Adipocyte (in vitro differentiated cells): Measurements from ENCODE around the gene SYTL3.
A peak's percentile ranks its signal among the peaks of the same experiment; 100 is the strongest.
"Not testable (repeated sequence)": the region's sequence is repeated elsewhere in the genome, so short reads cannot be mapped to it uniquely, and the experiment has no call there.

Experiments used
- DNase-seq: peaks from one replicate; pipeline ENCODE4 v3.0.0-alpha.2; 2015; ENCODE audit warnings: low read depth
- H3K27me3 ChIP-seq: replicated peaks from 2 replicates; pipeline ENCODE4 v1.7.0; 2013; ENCODE audit warnings: mild to moderate bottlenecking, low read length, moderate library complexity; ENCODE audit not compliant: control insufficient read depth, insufficient read depth
- H3K36me3 ChIP-seq: 2 replicates; pipeline ENCODE4 v1.7.0; 2013; ENCODE audit warnings: low read length, mild to moderate bottlenecking, moderate library complexity; ENCODE audit not compliant: control insufficient read depth, insufficient read depth, severe bottlenecking
- H3K4me1 ChIP-seq: 2 replicates; pipeline ENCODE4 v1.7.0; 2013; ENCODE audit warnings: mild to moderate bottlenecking, low read length, moderate library complexity; ENCODE audit not compliant: control insufficient read depth, insufficient read depth
- H3K4me3 ChIP-seq: 2 replicates; pipeline ENCODE4 v1.7.0; 2013; ENCODE audit warnings: mild to moderate bottlenecking, low read length, moderate library complexity
- H3K9ac ChIP-seq: 2 replicates; pipeline ENCODE4 v1.7.0; 2013; ENCODE audit warnings: mild to moderate bottlenecking, low read length, moderate library complexity
- H3K9me3 ChIP-seq: 2 replicates; pipeline ENCODE4 v1.7.0; 2013; ENCODE audit warnings: mild to moderate bottlenecking, low read length, moderate library complexity; ENCODE audit not compliant: control insufficient read depth

SYTL3 gene

GRCh38 chr6:158661156-158661685 is 11.4 kb downstream of the SYTL3 start:
- no peak for DNase-seq
- Histone ChIP-seq H3K36me3 (no peaks in the 10 kb centered on the region), H3K4me3 (no peak overlapping the region), H3K4me1 (peaks cover 16% of the 10 kb centered on the region), H3K9me3 (no peaks in the 10 kb centered on the region), H3K9ac (no peak overlapping the region), H3K27me3 (no peaks in the 10 kb centered on the region)

GRCh38 chr6:158662607-158662953 is 12.7 kb downstream of the SYTL3 start:
- Histone ChIP-seq H3K4me1 (peaks cover 28% of the 10 kb centered on the region), H3K9me3 (no peaks in the 10 kb centered on the region), H3K4me3 (peak overlapping the region; percentile 57), H3K36me3 (no peaks in the 10 kb centered on the region), H3K27me3 (no peaks in the 10 kb centered on the region), H3K9ac (peak overlapping the region; percentile 43)
- DNase-seq: no peak

DNA sequence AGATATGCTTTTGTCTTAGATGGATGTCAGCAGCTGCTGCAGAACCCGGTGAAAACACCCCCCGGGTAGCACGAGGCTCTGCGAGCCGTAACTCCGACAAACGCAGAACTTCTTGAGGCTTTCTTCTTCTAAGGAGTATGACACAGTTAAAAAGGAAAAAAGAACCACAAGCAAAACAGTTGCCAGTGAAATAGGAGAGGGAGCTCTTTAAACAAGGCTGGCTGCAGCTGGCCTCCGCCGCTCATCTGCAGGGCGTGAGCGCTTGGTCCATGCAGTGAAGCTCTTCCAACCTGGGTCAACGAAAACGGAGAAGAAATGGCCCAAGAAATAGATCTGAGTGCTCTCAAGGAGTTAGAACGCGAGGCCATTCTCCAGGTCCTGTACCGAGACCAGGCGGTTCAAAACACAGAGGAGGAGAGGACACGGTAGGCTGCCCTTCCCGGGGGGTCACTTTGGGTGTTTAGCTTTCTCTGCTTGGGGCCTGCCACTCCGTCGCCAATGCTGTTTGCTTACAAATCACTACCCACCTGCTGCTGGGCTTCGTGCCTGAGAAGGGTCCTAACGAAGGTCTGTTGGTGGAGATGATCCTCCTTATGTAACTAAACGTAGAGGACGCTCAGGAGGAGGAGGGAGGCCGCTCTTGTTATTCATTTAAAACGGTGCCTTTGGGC is 13.2 kb downstream of the SYTL3 start:
- H3K27me3 ChIP-seq: no peaks in the 10 kb centered on the region
- DNase-seq: no peak
- peaks cover 32% of the 10 kb centered on the region for H3K4me1 ChIP-seq
- no peaks in the 10 kb centered on the region for H3K36me3 ChIP-seq
- peak overlapping the region; percentile 57 for H3K4me3 ChIP-seq
- H3K9ac ChIP-seq: peak overlapping the region; percentile 43
- no peaks in the 10 kb centered on the region for H3K9me3 ChIP-seq

- H3K9me3 ChIP-seq: no peaks in the 10 kb centered on the region
- no peaks in the 10 kb centered on the region for H3K27me3 ChIP-seq
- peaks cover 37% of the 10 kb centered on the region for H3K4me1 ChIP-seq
- peak overlapping the region; percentile 43 for H3K9ac ChIP-seq
- DNase-seq: no peak
- H3K36me3 ChIP-seq: no peaks in the 10 kb centered on the region
- H3K4me3 ChIP-seq: no peak overlapping the region
These were observed 13.8 kb downstream of the SYTL3 start for GRCh38 chr6:158663625-158664165.

GRCh38 chr6:158665332-158665731 is 15.5 kb downstream of the SYTL3 start:
- no peak for DNase-seq
- no peak overlapping the region for H3K9ac ChIP-seq
- H3K27me3 ChIP-seq: no peaks in the 10 kb centered on the region
- H3K9me3 ChIP-seq: no peaks in the 10 kb centered on the region
- no peaks in the 10 kb centered on the region for H3K36me3 ChIP-seq
- peaks cover 47% of the 10 kb centered on the region for H3K4me1 ChIP-seq
- H3K4me3 ChIP-seq: no peak overlapping the region

DNA sequence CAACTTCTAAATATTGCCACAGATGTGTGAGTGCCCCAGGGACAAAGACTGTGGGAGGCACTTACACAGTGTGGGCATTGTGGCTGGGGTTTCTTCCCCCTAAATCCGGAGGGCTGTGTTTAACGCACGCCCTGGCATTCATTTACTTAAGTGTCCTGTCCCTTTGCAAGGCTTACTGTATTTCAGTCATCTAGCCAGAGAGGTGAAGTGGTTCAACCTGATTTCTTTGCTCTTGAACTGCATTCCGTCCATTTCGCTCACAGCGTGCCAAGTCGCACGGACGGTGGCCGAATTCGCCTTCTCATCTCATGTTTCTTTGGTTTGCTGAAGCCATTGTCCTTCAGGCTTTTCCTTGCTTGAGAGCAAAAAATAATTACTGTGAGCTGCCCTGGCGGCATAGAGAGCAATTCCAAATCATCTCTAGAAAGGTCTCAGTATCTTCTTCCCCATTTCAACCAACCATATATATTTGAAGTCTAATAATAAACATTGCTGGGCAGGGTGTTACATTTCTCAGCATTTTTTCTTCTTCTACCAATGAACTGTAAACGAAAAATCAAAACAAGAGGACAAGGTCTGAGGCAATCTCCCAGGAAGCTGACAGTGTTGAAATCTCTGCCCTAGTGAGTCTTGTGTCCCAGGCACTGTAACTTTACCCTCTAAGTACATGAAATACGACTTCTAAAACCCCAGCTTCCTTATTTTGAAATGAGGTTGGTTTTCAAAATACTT is 16.9 kb downstream of the SYTL3 start:
- Histone ChIP-seq H3K9me3 (no peaks in the 10 kb centered on the region), H3K4me1 (peaks cover 47% of the 10 kb centered on the region), H3K36me3 (no peaks in the 10 kb centered on the region), H3K4me3 (no peak overlapping the region), H3K9ac (no peak overlapping the region), H3K27me3 (no peaks in the 10 kb centered on the region)
- peak; percentile 85 for DNase-seq

- no peak for DNase-seq
- no peak overlapping the region for H3K9ac ChIP-seq
- no peaks in the 10 kb centered on the region for H3K27me3 ChIP-seq
- H3K4me1 ChIP-seq: peaks cover 45% of the 10 kb centered on the region
- H3K9me3 ChIP-seq: no peaks in the 10 kb centered on the region
- no peaks in the 10 kb centered on the region for H3K36me3 ChIP-seq
- no peak overlapping the region for H3K4me3 ChIP-seq
These were observed 17.6 kb downstream of the SYTL3 start for GRCh38 chr6:158667360-158667981.

DNA sequence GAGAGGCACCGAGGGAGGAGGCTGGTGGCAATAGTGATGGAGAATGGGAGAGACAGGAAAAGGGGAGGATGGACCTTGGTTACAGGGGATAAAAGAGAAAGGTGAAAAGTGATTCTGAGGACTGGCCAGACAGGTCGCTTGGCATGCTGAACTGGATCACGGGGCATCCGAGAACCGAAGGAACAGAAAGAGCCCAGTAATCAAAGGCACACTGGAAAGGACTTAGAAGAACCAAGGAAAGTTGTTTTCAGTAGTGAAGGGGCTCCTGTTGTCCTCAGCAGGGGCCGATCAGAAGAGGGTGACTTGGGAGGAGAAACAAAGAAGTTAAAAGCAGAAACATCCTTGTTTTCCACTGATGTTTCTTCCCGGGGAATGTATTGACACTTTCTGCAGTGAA is 18.9 kb downstream of the SYTL3 start:
- H3K27me3 ChIP-seq: no peaks in the 10 kb centered on the region
- no peak overlapping the region for H3K9ac ChIP-seq
- peaks cover 33% of the 10 kb centered on the region for H3K4me1 ChIP-seq
- no peak overlapping the region for H3K4me3 ChIP-seq
- H3K36me3 ChIP-seq: no peaks in the 10 kb centered on the region
- DNase-seq: no peak
- H3K9me3 ChIP-seq: no peaks in the 10 kb centered on the region

- no peaks in the 10 kb centered on the region for H3K27me3 ChIP-seq
These were observed 19.5 kb downstream of the SYTL3 start for GRCh38 chr6:158669145-158670035.

GRCh38 chr6:158672119-158672518 is 22.3 kb downstream of the SYTL3 start:
- H3K27me3 ChIP-seq, H3K4me3 ChIP-seq, DNase-seq, H3K36me3 ChIP-seq, H3K9me3 ChIP-seq, H3K9ac ChIP-seq: not testable (repeated sequence)
- H3K4me1 ChIP-seq: peaks cover 23% of the 10 kb centered on the region

More at GRCh38 chr6:158669145-158670035, 19.5 kb downstream of the SYTL3 start:
- Histone ChIP-seq H3K4me3 (no peak overlapping the region), H3K4me1 (peaks cover 32% of the 10 kb centered on the region), H3K36me3 (no peaks in the 10 kb centered on the region), H3K9me3 (no peaks in the 10 kb centered on the region), H3K9ac (no peak overlapping the region)
- no peak for DNase-seq
